GM12864 (cell line): ENCODE results near the gene COL11A2.
A peak's percentile ranks its signal among the peaks of the same experiment; 100 is the strongest.

Experiments
- DNase-seq: peaks from one replicate; pipeline ENCODE4 v3.0.0-alpha.2; 2011; ENCODE audit warnings: low read depth
- H3K4me3 ChIP-seq: 2 replicates; pipeline ENCODE4 v1.5.1; 2011; ENCODE audit warnings: mild to moderate bottlenecking, low read depth, low read length, control low read depth
- TF ChIP-seq, protein P1 (sequence below): IDR thresholded peaks from 2 replicates; pipeline ENCODE4 v1.5.1; 2011; ENCODE audit warnings: low read depth, mild to moderate bottlenecking, moderate library complexity, low read length, control low read depth, inconsistent platforms; ENCODE audit errors: missing control alignments

The COL11A2 gene

DNA sequence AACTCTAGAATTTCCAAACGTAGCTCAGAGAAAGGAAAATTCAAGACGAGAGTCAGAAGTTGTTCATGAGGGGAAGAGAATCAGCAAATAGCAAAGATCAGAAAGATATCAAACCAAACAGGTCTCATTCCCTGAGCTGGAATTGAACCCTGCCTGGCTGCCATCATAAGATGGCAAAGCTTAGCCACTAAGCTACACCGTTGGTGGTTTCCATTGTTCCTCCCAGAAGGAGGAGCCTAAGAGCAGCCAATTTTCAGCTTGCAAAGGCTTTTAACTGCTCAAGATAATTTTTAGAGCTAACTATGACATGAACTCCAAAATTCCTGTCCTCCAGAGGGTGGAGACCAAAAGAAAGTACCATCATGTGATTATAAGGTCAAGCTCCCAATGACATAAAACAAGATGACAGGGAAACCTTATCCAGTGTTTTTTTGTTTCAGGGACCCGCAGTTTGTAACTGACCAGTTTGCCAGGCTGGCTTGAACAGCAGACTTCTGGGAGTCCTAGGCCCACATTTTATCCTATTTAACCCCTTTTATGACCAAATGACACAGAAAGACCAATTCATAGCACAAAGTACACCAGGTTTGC lies 55.9 kb downstream of the COL11A2 start:
- H3K4me3 ChIP-seq, result no peak overlapping the region
- DNase-seq, result no peak
- TF ChIP-seq, protein P1, sequence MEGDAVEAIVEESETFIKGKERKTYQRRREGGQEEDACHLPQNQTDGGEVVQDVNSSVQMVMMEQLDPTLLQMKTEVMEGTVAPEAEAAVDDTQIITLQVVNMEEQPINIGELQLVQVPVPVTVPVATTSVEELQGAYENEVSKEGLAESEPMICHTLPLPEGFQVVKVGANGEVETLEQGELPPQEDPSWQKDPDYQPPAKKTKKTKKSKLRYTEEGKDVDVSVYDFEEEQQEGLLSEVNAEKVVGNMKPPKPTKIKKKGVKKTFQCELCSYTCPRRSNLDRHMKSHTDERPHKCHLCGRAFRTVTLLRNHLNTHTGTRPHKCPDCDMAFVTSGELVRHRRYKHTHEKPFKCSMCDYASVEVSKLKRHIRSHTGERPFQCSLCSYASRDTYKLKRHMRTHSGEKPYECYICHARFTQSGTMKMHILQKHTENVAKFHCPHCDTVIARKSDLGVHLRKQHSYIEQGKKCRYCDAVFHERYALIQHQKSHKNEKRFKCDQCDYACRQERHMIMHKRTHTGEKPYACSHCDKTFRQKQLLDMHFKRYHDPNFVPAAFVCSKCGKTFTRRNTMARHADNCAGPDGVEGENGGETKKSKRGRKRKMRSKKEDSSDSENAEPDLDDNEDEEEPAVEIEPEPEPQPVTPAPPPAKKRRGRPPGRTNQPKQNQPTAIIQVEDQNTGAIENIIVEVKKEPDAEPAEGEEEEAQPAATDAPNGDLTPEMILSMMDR, result no peak

DNA sequence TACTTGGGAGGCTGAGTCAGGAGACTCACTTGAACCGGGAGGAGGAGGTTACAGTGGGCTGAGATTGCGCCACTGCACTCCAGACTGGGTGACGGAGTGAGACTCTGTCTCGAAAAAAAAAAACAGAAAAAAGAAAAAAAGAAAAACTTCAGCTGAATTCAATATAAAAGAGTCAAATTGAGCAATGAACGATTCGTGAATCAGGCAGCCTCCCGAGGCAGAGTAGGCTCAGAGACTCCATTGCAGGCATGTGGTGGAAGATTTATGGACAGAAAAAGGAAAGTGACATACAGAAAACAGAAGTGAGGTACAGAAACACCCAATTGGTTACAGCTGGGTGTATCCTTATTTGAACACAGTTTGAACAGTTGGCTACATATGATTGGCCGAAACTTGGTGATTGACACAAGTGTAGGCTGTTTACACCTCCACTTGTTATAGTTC lies 60.2 kb downstream of the COL11A2 start:
- TF ChIP-seq, protein P1, result no peak
- DNase-seq, result no peak
- H3K4me3 ChIP-seq, result no peak overlapping the region

DNA sequence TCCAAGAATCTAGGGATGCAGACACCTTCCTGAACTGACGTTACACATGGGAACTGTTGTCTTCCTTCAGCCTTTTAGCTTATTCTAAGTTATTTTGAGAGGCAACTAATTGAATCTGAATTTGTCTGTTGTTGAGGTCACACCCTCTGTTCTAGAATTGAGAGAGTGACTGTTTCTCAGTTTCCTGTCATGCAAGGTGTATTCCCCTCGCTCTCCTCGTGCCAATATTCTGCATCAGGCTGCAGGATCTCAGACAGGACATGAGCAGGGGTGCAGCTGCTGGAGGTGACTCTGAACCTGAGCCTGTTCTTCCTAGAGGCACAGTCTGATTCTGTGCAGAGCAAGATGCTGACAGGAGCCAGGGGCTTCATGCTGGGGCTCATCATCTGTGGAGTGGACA lies 63.9 kb downstream of the COL11A2 start:
- TF ChIP-seq, protein P1, result no peak
- no peak for DNase-seq
- no peak overlapping the region for H3K4me3 ChIP-seq

DNA sequence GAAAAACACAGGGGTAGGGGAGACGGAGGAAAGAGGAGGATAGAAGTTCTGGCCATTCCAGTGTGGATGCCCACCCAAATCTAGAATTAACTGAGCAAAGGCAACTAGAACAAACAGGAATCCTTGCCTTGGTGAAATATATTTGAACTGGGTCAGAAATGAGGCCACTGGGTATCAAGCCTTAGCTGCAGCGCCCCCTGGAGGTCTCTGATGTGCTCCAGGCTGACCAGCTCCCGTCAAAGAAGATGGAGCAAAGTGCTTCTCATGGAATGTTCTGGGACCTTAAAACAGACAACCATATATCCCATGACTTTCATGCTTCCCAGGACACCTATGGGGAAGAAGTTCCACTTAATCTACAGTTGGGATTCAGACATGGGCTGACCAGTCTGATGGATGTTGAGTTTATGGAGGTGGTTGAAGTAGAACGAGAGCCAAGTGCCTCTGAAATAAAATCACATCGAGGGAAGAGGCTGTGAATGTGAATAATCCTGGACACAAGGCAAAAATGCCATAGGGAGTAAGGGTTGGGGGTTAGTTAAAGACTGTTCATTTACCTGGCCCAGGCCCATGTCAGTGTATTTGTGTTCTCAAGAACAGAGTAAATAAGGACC lies 66.1 kb downstream of the COL11A2 start:
- no peak for DNase-seq
- TF ChIP-seq, protein P1, result peak; percentile 79
- H3K4me3 ChIP-seq, result no peak overlapping the region

DNA sequence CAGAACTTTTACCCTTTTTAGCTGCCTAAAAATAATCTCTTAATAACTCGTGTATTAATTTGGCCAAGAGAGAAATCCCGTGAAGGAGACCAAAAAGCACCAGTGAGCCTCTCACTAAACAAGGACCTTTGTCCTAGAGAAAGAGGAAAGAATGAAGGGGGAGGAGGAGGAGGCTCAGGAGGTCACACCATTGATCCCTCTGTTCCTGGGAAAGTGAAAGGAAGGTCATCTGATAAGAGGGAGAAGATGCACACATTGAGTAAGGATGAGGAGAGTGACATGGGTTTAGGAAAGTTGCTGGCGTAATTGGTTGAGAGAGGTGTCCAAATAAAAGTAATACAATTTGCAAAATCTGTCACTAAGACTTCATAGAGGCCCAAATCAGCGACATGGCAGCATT lies 67.3 kb downstream of the COL11A2 start:
- TF ChIP-seq, protein P1, result no peak
- DNase-seq, result no peak
- H3K4me3 ChIP-seq, result no peak overlapping the region

DNA sequence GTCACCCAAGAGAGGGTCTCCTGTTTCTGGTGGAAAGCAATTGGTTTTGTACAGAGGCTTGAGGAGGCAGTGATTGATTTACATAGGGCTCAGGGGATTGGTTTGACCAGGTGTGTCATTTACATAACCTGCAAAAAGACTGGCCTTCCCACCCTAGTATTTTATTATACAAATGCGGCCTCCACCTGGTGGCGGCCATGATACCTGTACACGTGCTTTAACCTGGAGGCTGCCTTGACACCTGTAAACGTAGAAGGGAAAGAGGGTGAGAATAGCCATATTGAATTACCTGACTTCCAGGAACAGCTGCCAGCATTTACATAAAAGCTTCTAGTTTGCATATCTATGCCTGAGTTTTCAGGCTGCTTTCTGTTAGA lies 67.8 kb downstream of the COL11A2 start:
- no peak for DNase-seq
- TF ChIP-seq, protein P1, result no peak
- H3K4me3 ChIP-seq, result no peak overlapping the region
